ENCODE measurements around the gene NELL2.
"Not testable (repeated sequence)": the region's sequence is repeated elsewhere in the genome, so short reads cannot be mapped to it uniquely, and the experiment has no call there.

Gene NELL2

DNA sequence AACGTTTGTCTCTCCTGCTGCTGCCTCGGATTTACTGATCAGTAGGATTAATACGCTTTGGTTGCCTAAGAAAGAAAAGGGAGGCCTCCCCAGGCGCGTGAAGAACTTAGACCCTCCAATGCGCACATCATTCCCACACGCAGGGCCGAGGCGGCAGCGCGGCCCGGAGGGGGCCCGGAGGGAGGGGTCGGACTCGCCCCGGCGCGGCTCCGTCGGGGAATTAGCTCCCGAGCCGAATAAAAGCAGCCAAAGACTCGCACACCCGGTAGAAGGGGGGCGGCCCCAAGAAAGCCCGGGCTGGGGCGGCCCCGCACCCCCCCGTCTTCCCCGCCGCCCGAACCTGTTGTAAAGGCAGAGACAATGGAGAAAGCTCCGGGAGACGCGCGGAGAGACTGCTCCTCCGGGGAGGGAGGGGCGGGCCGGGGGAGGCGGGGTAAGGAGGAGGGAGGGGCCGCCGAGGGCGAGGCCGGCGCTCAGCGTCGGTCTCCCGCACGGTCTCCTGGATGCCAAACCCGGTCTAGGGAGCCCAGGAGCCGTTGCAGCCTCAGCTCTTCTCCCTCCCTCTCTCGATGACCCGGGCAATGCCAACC, at the start of gene NELL2:
NELL2 (minus strand) TSS at position 362 of the 590 bp plus-strand sequence. CDS start 446 bp downstream, outside the sequence.
- DNase-seq (ENCODE audit: low read depth in 2 of 2): peak; percentile 65 to 70

DNA sequence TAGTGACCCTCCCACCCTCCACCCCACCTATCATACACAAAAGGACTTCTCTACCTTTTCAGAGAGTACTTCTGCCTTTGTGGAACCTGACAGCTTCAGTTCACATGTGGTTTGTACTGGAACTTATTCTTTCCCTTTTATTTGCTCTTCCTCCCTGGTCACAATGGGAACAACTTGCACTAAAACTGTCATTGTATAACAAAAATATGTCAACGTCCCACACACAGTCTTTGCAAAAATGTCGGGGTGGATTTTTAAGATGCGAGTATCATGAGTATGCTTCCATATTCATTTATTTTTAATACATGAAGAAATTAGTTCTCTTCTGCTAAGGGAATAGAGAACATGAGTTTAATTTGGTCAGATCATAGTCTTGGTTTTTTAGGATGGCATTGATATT, 45.6 kb upstream of the NELL2 start:
- no peak for DNase-seq (ENCODE audit: low read depth in 2 of 2)

GRCh38 chr12:44917141-44917540, 41.0 kb upstream of the NELL2 start:
- no peak for DNase-seq (ENCODE audit: low read depth in 2 of 2)

DNA sequence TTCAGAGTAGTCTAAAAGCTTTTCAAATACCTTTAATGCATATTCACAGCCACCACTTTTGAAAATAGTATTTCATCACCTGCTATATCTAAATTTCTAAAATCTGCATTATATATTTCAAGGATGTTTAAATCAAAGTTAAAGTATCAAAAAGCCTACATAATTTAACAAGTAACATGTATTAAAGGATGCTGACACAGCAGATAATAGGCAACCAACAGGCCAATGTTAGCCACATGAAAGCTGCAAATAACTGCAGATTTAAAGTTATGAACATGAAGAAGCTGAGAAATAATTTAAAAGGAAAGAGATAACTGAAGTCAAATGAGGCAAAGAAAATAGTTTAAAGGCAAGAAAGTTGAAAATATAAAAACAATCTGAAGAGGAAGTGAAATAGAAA, 39.8 kb upstream of the NELL2 start:
- no peak for DNase-seq (ENCODE audit: low read depth in 2 of 2)

- no peak for DNase-seq (ENCODE audit: low read depth in 2 of 2)
Measured at GRCh38 chr12:44904321-44904720, 28.2 kb upstream of the NELL2 start.

DNA sequence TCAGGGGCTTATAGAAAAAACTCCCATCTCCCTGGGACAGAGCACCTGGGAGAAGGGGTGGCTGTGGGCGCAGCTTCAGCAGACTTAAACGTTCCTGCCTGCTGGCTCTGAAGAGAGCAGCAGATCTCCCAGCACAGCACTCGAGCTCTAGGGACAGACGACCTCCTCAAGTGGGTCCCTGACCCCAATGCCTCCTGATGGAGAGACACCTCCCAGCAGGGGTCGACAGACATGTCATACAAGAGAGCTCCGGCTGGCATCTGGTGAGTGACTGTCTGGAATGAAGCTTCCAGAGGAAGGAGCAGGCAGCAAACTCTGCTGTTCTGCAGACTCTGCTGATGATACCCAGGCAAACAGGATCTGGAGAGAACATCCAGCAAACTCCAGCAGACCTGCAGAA, 22.0 kb upstream of the NELL2 start:
- DNase-seq (ENCODE audit: low read depth in 2 of 2): not testable (repeated sequence)

DNA sequence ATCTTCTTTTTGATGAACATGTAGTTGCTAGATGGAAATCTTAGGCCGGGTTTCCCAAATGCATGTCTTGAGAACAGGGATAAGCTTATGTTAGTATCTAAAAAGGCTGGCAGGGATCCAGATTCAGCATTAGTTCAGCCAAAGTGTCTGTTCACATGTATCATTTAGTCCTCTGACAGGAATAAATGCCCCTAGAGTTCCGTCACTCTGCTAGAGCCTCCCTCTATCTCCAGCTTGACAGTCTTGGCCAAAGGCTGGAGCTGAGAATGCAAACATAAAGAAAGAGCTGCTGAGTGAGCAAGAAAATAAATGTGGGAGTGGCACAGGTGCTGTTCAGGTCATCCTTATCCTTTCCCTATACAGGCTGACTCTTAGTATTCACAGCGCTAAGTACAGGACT, 13.8 kb upstream of the NELL2 start:
- no peak for DNase-seq (ENCODE audit: low read depth in 2 of 2)

- DNase-seq (ENCODE audit: low read depth in 2 of 2): no peak
Measured at GRCh38 chr12:44889162-44889561, 13.0 kb upstream of the NELL2 start.

GRCh38 chr12:44885902-44886301, 9.8 kb upstream of the NELL2 start:
- DNase-seq (ENCODE audit: low read depth in 2 of 2): no peak

GRCh38 chr12:44881197-44881596, 5.1 kb upstream of the NELL2 start:
- no peak for DNase-seq (ENCODE audit: low read depth in 2 of 2)

DNA sequence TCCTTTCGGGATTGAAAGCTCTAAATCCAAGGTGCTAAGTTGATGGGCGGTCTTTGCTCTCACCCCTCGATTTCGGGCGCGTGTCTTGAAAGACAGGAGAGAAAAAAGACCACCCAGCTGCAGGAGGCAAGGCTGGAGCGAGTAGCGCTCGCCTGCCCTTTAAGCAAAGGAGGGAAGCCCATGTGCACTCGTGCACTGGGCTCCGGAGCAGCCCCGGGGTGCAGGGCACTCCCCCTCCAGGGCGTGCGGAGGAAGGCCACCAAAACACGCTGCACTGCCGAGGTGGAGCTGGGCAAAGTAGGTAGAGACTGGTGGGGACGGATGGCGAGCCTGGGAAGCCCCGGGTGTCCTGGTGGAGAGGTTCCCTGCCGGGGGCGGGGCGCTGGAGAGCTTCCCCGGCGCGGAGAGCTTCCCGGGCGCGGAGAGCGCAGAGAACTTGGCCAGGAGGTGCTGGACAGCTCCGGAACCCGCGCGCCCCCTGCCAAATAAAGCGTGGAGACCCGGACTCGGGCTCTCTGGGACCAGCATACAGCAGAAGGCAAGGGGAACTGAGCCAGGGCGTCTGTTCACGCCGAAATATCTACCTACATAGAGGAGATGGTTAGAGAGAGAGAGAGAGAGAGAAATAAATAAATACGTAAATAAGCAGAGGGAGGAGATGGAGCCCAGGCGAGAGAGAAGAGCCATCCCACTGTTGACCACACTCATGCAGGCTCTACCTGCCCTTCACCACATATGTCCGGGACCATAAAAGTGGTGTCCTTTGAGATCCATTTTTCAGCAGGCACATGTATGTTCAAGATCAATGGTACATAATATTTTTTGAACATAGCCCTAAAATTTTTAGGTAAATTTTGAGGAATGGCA, 662 bp upstream of the NELL2 start:
- peak; percentile 37 to 45 for DNase-seq (ENCODE audit: low read depth in 2 of 2)

DNA sequence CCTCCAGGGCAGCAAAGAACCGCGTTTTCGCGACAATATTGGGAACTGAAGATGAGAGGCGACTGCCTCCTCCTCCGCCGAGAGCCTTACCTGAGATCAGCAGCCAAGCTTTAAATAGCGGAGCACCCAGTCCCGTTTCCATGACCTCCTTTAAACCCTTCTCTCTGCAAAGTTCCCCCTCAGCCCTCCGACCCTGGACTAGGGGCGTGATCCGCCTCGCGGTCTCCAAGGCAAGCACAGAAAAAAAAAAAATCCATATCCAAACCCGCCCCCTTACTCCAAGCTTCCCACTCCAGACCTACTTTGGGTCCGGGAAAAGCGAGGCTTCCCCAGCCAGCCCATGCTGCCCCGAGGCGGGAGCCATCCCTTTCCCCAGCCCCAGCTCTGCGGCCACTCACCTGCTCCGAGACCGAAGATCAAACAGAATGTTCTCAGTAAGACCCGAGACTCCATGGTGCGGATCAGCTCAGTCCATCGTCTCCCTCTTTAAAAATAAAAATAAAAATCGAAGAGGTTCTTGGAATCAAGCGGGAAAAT, 630 bp downstream of the NELL2 start:
- DNase-seq (ENCODE audit: low read depth in 2 of 2): no peak

GRCh38 chr12:44874981-44875416, 1.1 kb downstream of the NELL2 start:
- DNase-seq (ENCODE audit: low read depth in 2 of 2): no peak

DNA sequence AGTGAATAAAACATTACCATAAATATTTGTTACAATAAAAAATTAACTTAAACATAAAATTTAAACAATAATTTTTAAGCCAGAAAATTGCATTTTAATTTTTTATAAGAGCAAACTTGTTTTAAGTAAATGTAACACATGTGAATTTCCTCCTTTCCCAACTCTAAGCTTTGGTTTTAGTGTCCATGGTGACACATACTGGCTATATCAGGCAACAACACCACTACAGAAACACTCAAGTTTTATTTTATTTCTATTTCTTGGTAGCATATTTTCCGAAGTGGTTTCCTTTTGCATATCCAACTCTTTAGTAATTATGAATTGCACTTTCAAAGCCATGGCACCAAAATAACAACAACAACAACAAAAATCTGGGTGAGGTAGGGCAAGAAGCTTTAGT, 2.2 kb downstream of the NELL2 start:
- no peak for DNase-seq (ENCODE audit: low read depth in 2 of 2)

- DNase-seq (ENCODE audit: low read depth in 2 of 2): no peak
Measured at GRCh38 chr12:44869503-44869902, 6.6 kb downstream of the NELL2 start.

DNA sequence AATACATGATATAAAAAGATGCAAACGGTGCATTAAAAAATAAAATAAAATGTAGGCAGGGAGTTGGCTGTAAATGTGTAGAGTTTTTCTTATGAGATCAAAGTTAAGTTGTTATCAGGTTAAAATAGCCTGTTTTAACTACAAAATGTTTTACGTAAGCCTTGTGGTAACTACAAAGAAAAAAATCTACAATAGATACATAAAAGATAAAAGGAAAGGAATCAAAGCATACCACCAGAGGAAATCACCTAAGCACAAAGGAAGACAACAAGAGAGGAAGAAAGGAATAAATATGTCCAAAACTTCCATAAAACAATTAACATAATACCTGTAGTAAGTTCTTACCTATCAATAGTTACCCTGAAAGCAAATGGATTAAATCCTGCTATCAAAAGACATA, 12.2 kb downstream of the NELL2 start:
- no peak for DNase-seq (ENCODE audit: low read depth in 2 of 2)

GRCh38 chr12:44859998-44860689, 16.0 kb downstream of the NELL2 start:
- no peak for DNase-seq (ENCODE audit: low read depth in 2 of 2)

DNA sequence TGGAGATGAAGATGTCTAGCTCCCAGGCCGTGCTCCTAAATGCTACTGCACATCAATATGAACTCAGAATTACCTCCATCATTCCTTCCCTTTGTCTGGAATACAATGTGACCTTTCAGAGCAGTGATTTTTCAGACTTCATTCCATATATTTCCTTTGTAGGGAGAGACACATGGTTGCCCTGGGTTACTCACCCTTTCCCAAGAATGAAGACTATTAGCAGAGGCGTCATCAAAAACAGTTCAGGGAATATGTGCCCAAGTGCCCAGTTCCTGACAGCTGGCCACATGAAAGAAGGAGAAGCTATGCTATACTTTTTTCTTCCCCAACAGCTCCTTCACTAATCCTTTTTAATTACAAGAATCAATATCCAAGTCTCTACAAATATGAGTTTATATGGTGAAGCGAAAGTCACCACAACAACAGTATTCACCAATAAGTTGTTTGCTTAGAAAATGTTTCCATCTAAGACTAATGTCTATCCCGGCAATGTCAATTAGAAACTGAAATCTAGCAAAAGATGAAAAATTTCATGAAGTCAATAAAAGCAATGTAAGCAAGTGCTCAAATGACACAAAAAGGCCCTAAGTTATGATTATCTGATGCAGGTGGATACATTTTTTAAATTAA, 17.8 kb downstream of the NELL2 start:
- no peak for DNase-seq (ENCODE audit: low read depth in 2 of 2)

DNA sequence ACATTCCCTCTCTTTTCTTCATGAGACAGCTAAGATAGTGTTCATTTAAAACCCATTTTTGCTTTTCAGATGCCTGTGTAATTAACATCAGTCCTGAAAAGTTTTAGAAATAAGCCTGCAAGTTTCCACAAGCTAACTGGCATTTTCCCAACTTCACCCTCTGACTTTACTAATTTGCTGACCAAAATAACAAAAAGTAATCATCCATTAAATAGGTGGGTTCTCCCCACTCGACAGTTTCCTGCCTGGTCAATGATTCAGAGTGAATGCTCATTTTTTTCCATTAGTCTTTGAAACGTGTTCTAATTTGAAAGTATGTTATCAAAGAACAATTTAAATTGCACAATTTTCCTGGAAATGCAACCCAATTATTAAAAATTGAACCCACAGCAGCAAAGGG, 23.6 kb downstream of the NELL2 start:
- DNase-seq (ENCODE audit: low read depth in 2 of 2): no peak

- DNase-seq (ENCODE audit: low read depth in 2 of 2): no peak
Measured at GRCh38 chr12:44851586-44851985, 24.5 kb downstream of the NELL2 start.

DNA sequence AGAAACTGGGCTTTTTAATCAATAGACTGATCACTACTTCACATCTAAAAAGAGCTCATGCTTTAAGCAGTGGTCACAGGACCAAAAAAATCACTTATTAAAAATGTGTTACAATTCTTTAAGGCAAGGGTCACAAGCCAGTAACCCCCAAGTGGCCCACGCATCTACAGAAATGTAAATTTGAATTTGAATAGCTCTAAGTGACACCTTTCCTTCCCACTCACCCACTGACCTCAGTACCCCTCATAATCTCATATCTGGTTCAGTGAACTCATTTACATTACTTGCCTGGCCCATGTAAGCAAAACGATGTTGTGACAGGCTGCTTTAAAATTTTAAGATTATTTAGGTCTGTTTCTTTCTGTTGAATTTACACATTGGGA, 27.4 kb downstream of the NELL2 start:
- no peak for DNase-seq (ENCODE audit: low read depth in 2 of 2)

Data from stimulated activated CD8-positive, alpha-beta memory T cell treated with anti-CD3 and anti-CD28 coated beads, Interleukin-15, amount 100 ng/mL, for 48 hours (primary cell).